Transverse colon (tissue), 4 donors: ENCODE results near the gene SMG6. TPM values are rescaled to one million over a fixed set of nuclear protein-coding genes. Genes with fewer than 3 reads are reported as not detected.

Experiments
- DNase-seq: peaks from one replicate; pipeline ENCODE4 v3.0.0-alpha.2; 2019
- H3K27ac ChIP-seq, 4 donors: fragments of 200-600 bp; sonication (generic); 2 replicates each; pipeline ENCODE4 v1.5.1; 2016 to 2018; ENCODE audit warnings: inconsistent platforms in 4 of 4
- H3K27me3 ChIP-seq: fragments of 200-600 bp; sonication (generic); 2 replicates; pipeline ENCODE4 v1.5.1; 2017; ENCODE audit warnings: inconsistent platforms
- H3K36me3 ChIP-seq, 4 donors: fragments of 200-600 bp; sonication (generic); 2 replicates each; pipeline ENCODE4 v1.5.1; 2017 to 2019; ENCODE audit warnings: inconsistent platforms in 4 of 4
- H3K4me1 ChIP-seq, 4 donors: fragments of 200-600 bp; sonication (generic); 2 replicates each; pipeline ENCODE4 v1.5.1; 2017 to 2020; ENCODE audit warnings: inconsistent platforms in 4 of 4
- H3K4me3 ChIP-seq, 4 donors: fragments of 200-600 bp; sonication (generic); 1 replicate in 1 of 4; 2 replicates in 3 of 4; pipeline versions ENCODE4 v1.5.1 to v1.6.1; 2017 to 2019; ENCODE audit warnings: inconsistent platforms in 4 of 4
- H3K9me3 ChIP-seq, 2 donors: fragments of 200-600 bp; sonication (generic); 2 replicates each; pipeline ENCODE4 v1.5.1; 2017 to 2019; ENCODE audit warnings: inconsistent platforms in 2 of 2
- CTCF ChIP-seq, 5 experiments: fragments of 200-600 bp in 3 of 5; fragments of 450-650 bp in 2 of 5; sonication (generic) in 3 of 5; IDR thresholded peaks; 1 replicate in 2 of 5; 2 replicates in 3 of 5; pipeline ENCODE4 v1.5.1; 2016 to 2017; ENCODE audit warnings: antibody characterized with exemption in 5 of 5, inconsistent platforms in 3 of 5, mild to moderate bottlenecking in 2 of 5, moderate library complexity in 1 of 5
- EP300 ChIP-seq: sonication (generic); formaldehyde crosslinking; IDR thresholded peaks from one replicate; pipeline ENCODE4 v1.6.1; 2017; ENCODE audit warnings: antibody characterized with exemption, low read depth
- POLR2A ChIP-seq: fragments of 450-650 bp; IDR thresholded peaks from one replicate; pipeline ENCODE4 v1.6.1; 2016; ENCODE audit warnings: antibody characterized with exemption, mild to moderate bottlenecking, moderate library complexity
- POLR2AphosphoS5 ChIP-seq, 3 donors: sonication (generic); formaldehyde crosslinking; IDR thresholded peaks; one replicate each; pipeline ENCODE4 v1.6.1; 2016; ENCODE audit warnings: antibody characterized with exemption in 3 of 3
- WGBS, 2 donors: methylation state at CpG; one replicate each; pipeline ENCODE4 v1.1.5; 2018; ENCODE audit warnings: low coverage in 1 of 2; 5-methylcytosine and 5-hydroxymethylcytosine counted together
- in situ Hi-C, 4 donors: fragments of 200-750 bp; cut with MboI; loops; one replicate each; pipeline versions ENCODE4 v1.15.0 to v1.15.1; 2017; ENCODE audit warnings: low sequenced_read_pairs in 3 of 4, low pct_ligation_motif_present in 1 of 4, low pct_unique_long_range_greater_than_20kb in 1 of 4
- intact Hi-C: fragments of 100-400 bp; cut with DNase I; formaldehyde crosslinking; loops from one replicate; pipeline ENCODE4 v1.15.1; 2023; ENCODE audit warnings: low total_unique reads
- total RNA-seq, 4 donors: library from RNA; depleted of rRNA; stranded (reverse); fragments of >200 nt; gene quantifications; one replicate each; pipeline ENCODE4 v1.1.0, GENCODE V29; 2016

The SMG6 gene
- total RNA-seq, 4 donors from 2014 or later: 28.6 to 112 (median 39.1) TPM

- Histone ChIP-seq H3K4me1 (peaks cover 0 to 14% (median 0%) of the 10 kb centered on the region in 4 donors), H3K9me3 (no peaks in the 10 kb centered on the region), H3K27me3 (no peaks in the 10 kb centered on the region), H3K27ac (peak overlapping the region in 2 of 4 donors; percentile 5 to 50), H3K36me3 (peaks cover 0 to 25% (median 5%) of the 10 kb centered on the region in 4 donors), H3K4me3 (no peak overlapping the region)
- no peak for TF ChIP-seq CTCF (IDR thresholded peaks at IDR 0.05)
- no peak for TF ChIP-seq POLR2A
- in situ Hi-C loops (loop anchor here in 1 of 4 donors (25.0 kb wide), 1 partner anchor 96 kb away; the partner anchor contains the start of gene HIC1), intact Hi-C loops (no loop called here)
- 78 to 94% methylated on average over 7 of the region's 7 CpGs for WGBS, 2 donors
- no peak for DNase-seq
Measured at GRCh38 chr17:2158396-2158780, 145.2 kb downstream of the SMG6 start.

- intact Hi-C loops: no loop called here
Measured at GRCh38 chr17:2157675-2158395, 145.8 kb downstream of the SMG6 start.

GRCh38 chr17:2157081-2157480, 146.5 kb downstream of the SMG6 start:
- in situ Hi-C loops: loop anchor here in 1 of 4 donors (25.0 kb wide), 1 partner anchor 95 kb away; the partner anchor contains the start of gene HIC1
- Histone ChIP-seq H3K27ac (peak overlapping the region; percentile 43 to 60 (median 49)), H3K4me1 (peaks cover 0 to 14% (median 0%) of the 10 kb centered on the region in 4 donors), H3K4me3 (no peak overlapping the region), H3K36me3 (peaks cover 0 to 14% (median 5%) of the 10 kb centered on the region in 4 donors), H3K9me3 (no peaks in the 10 kb centered on the region), H3K27me3 (no peaks in the 10 kb centered on the region)
- TF ChIP-seq CTCF (IDR thresholded peaks at IDR 0.05) (no peak), EP300 (no peak), POLR2AphosphoS5 (IDR thresholded peaks at IDR 0.05) (no peak), POLR2A (no peak)
- intact Hi-C loops: no loop called here
- 73 to 81% methylated on average over 4 of the region's 4 CpGs for WGBS, 2 donors
- DNase-seq: no peak

More at GRCh38 chr17:2157675-2158395, 145.8 kb downstream of the SMG6 start:
- in situ Hi-C loops: loop anchor here in 1 of 4 donors (25.0 kb wide), 1 partner anchor 96 kb away; the partner anchor contains the start of gene HIC1
- Histone ChIP-seq H3K9me3 (no peaks in the 10 kb centered on the region), H3K4me3 (no peak overlapping the region), H3K27ac (peak overlapping the region; percentile 43 to 60 (median 49)), H3K27me3 (no peaks in the 10 kb centered on the region), H3K4me1 (peaks cover 0 to 14% (median 0%) of the 10 kb centered on the region in 4 donors), H3K36me3 (peaks cover 0 to 20% (median 5%) of the 10 kb centered on the region in 4 donors)
- 70 to 83% methylated on average over 2 to 3 of the region's 3 CpGs for WGBS, 2 donors
- TF ChIP-seq POLR2AphosphoS5 (IDR thresholded peaks at IDR 0.05): peak in 2 of 3 donors; percentile 50 to 51
- no peak for TF ChIP-seq CTCF (IDR thresholded peaks at IDR 0.05)
- no peak for TF ChIP-seq POLR2A
- DNase-seq: no peak

- no peak for DNase-seq
- TF ChIP-seq CTCF (IDR thresholded peaks at IDR 0.05): no peak
- no peak for TF ChIP-seq POLR2AphosphoS5 (IDR thresholded peaks at IDR 0.05)
- TF ChIP-seq POLR2A: no peak
- no peak for TF ChIP-seq EP300
- H3K4me1 ChIP-seq: peaks cover 0 to 14% (median 0%) of the 10 kb centered on the region in 4 donors
- intact Hi-C loops (no loop called here), in situ Hi-C loops (loop anchor here in 1 of 4 donors (25.0 kb wide), 1 partner anchor 94 kb away; the partner anchor contains the start of gene HIC1)
- H3K27me3 ChIP-seq: no peaks in the 10 kb centered on the region
- H3K9me3 ChIP-seq: no peaks in the 10 kb centered on the region
- peak overlapping the region in 3 of 4 donors; percentile 43 to 60 (median 50) for H3K27ac ChIP-seq
- 88 to 100% methylated on average over 1 to 8 of the region's 8 CpGs for WGBS, 2 donors
- H3K4me3 ChIP-seq: no peak overlapping the region
- H3K36me3 ChIP-seq: peaks cover 0 to 14% (median 5%) of the 10 kb centered on the region in 4 donors
Measured at GRCh38 chr17:2156666-2157065, 146.9 kb downstream of the SMG6 start.
